Measurements from ENCODE around the gene PARN. TPM values are rescaled to one million over a fixed set of nuclear protein-coding genes. Genes with fewer than 3 reads are reported as not detected.
"Not testable (repeated sequence)": the region's sequence is repeated elsewhere in the genome, so short reads cannot be mapped to it uniquely, and the experiment has no call there.

Gene PARN
- total RNA-seq, 1 donor from 2014 or later, result 27.0 TPM

- DNase-seq (ENCODE audit: low spot score), result no peak
These were observed 156.6 kb downstream of the PARN start for GRCh38 chr16:14473488-14473887.

- DNase-seq (ENCODE audit: low spot score), result no peak
These were observed 157.7 kb downstream of the PARN start for GRCh38 chr16:14472357-14472756.

GRCh38 chr16:14470788-14471187 is 159.3 kb downstream of the PARN start:
- no peak for DNase-seq (ENCODE audit: low spot score)

GRCh38 chr16:14465799-14466198 is 164.3 kb downstream of the PARN start:
- no peak for DNase-seq (ENCODE audit: low spot score)

- DNase-seq (ENCODE audit: low spot score), result no peak
These were observed 165.3 kb downstream of the PARN start for GRCh38 chr16:14464796-14465195.

GRCh38 chr16:14464192-14464591 is 165.9 kb downstream of the PARN start:
- no peak for DNase-seq (ENCODE audit: low spot score)

GRCh38 chr16:14462811-14463210 is 167.2 kb downstream of the PARN start:
- DNase-seq (ENCODE audit: low spot score), result no peak

GRCh38 chr16:14460726-14461125 is 169.3 kb downstream of the PARN start:
- DNase-seq (ENCODE audit: low spot score), result no peak

GRCh38 chr16:14458576-14458975 is 171.5 kb downstream of the PARN start:
- no peak for DNase-seq (ENCODE audit: low spot score)

- no peak for DNase-seq (ENCODE audit: low spot score)
These were observed 173.1 kb downstream of the PARN start for GRCh38 chr16:14456793-14457481.

- DNase-seq (ENCODE audit: low spot score), result no peak
These were observed 174.5 kb downstream of the PARN start for GRCh38 chr16:14455573-14455972.

GRCh38 chr16:14454391-14454790 is 175.7 kb downstream of the PARN start:
- DNase-seq (ENCODE audit: low spot score), result no peak

GRCh38 chr16:14452066-14452465 is 178.0 kb downstream of the PARN start:
- DNase-seq (ENCODE audit: low spot score), result no peak

GRCh38 chr16:14450846-14451245 is 179.2 kb downstream of the PARN start:
- DNase-seq (ENCODE audit: low spot score), result no peak

GRCh38 chr16:14449790-14450480 is 180.1 kb downstream of the PARN start:
- peak; percentile 57 for DNase-seq (ENCODE audit: low spot score)

GRCh38 chr16:14449334-14449733 is 180.7 kb downstream of the PARN start:
- no peak for DNase-seq (ENCODE audit: low spot score)

- no peak for DNase-seq (ENCODE audit: low spot score)
These were observed 181.2 kb downstream of the PARN start for GRCh38 chr16:14448879-14449278.

GRCh38 chr16:14447783-14448182 is 182.3 kb downstream of the PARN start:
- DNase-seq (ENCODE audit: low spot score), result no peak

- peak; percentile 59 for DNase-seq (ENCODE audit: low spot score)
These were observed 183.3 kb downstream of the PARN start for GRCh38 chr16:14446796-14447195.

- DNase-seq (ENCODE audit: low spot score), result no peak
These were observed 183.9 kb downstream of the PARN start for GRCh38 chr16:14445937-14446715.

- no peak for DNase-seq (ENCODE audit: low spot score)
These were observed 184.9 kb downstream of the PARN start for GRCh38 chr16:14444979-14445810.

GRCh38 chr16:14441533-14441932 is 188.5 kb downstream of the PARN start:
- not testable (repeated sequence) for DNase-seq (ENCODE audit: low spot score)
